ENCODE measurements around the gene MAP3K1. TPM values are rescaled to one million over a fixed set of nuclear protein-coding genes. Genes with fewer than 3 reads are reported as not detected.

The MAP3K1 gene
- total RNA-seq, 1 experiment from 2014 or later: 8.5 TPM

DNA sequence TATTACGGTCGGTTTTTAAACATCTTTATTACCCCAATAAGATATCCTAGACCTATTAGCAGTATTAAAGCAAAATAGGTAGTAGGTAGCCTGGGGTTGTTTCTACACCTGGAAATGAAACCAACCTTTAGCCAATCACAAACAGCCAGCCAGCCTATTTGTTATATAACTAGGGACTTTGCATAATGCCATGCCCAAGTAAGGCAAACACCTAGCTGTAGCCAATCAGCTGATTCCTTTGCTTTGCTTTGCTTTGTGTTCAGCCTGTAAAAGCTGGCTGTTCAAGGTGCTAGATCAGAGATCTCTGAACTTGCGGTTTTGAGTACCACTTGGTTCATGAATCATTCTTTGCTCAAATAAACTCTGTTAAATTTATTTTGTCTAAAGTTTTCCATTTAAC lies 47.6 kb downstream of the MAP3K1 start:
- TF ChIP-seq EGR1 (IDR thresholded peaks at IDR 0.05; ENCODE audit: low read depth) (no peak), TCF7L2 (IDR thresholded peaks at IDR 0.05; ENCODE audit: borderline replicate concordance, extremely low read depth, insufficient read depth, insufficient read length) (no peak), ELF1 (IDR thresholded peaks at IDR 0.05; ENCODE audit: borderline replicate concordance, low read depth) (no peak)
- TF ChIP-seq, protein P1, sequence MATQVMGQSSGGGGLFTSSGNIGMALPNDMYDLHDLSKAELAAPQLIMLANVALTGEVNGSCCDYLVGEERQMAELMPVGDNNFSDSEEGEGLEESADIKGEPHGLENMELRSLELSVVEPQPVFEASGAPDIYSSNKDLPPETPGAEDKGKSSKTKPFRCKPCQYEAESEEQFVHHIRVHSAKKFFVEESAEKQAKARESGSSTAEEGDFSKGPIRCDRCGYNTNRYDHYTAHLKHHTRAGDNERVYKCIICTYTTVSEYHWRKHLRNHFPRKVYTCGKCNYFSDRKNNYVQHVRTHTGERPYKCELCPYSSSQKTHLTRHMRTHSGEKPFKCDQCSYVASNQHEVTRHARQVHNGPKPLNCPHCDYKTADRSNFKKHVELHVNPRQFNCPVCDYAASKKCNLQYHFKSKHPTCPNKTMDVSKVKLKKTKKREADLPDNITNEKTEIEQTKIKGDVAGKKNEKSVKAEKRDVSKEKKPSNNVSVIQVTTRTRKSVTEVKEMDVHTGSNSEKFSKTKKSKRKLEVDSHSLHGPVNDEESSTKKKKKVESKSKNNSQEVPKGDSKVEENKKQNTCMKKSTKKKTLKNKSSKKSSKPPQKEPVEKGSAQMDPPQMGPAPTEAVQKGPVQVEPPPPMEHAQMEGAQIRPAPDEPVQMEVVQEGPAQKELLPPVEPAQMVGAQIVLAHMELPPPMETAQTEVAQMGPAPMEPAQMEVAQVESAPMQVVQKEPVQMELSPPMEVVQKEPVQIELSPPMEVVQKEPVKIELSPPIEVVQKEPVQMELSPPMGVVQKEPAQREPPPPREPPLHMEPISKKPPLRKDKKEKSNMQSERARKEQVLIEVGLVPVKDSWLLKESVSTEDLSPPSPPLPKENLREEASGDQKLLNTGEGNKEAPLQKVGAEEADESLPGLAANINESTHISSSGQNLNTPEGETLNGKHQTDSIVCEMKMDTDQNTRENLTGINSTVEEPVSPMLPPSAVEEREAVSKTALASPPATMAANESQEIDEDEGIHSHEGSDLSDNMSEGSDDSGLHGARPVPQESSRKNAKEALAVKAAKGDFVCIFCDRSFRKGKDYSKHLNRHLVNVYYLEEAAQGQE (IDR thresholded peaks at IDR 0.05; ENCODE audit: low read depth): no peak
- DNase-seq (ENCODE audit: low read depth, low spot score) (no peak), ATAC-seq (no peak)
- intact Hi-C loops (cut with micrococcal nuclease): no loop called here
- Histone ChIP-seq H3K4me1 (ENCODE audit: control insufficient read depth in 1 of 2, insufficient read depth in 2 of 2, low read length in 2 of 2) (no peaks in the 10 kb centered on the region), H3K4me3 (replicated peaks in 1 of 2; ENCODE audit: low read depth in 1 of 2, low read length in 2 of 2) (no peak overlapping the region), H3K4me2 (ENCODE audit: low read length) (no peak overlapping the region), H3K27me3 (ENCODE audit: insufficient read depth, low read length) (no peaks in the 10 kb centered on the region), H3K9ac (ENCODE audit: low read length) (no peak overlapping the region), H3K36me3 (ENCODE audit: control insufficient read depth in 1 of 2, insufficient read depth in 2 of 2, low read length in 2 of 2) (0 out of 4 replicates have a peak, but pooled peaks cover 0 to 4% of the 10 kb centered on the region in 2 experiments), H3K9me2 (ENCODE audit: insufficient read depth) (no peaks in the 10 kb centered on the region), H3K9me3 (ENCODE audit: control insufficient read depth in 1 of 2, insufficient read depth in 1 of 2, low read depth in 1 of 2, low read length in 2 of 2) (no peaks in the 10 kb centered on the region), H3K27ac (ENCODE audit: low read depth, low read length) (no peak overlapping the region), H2AFZ (ENCODE audit: low read depth, low read length, poor library complexity, severe bottlenecking) (no peak overlapping the region), H4K20me1 (ENCODE audit: insufficient read depth) (no peaks in the 10 kb centered on the region; the same call in 1 of the 2 replicates), H3K79me2 (ENCODE audit: insufficient read depth, low read length) (no peaks in the 10 kb centered on the region)
- RAD21 ChIA-PET (ENCODE audit: low non-redundant PET in 1 of 2, low total read pairs in 2 of 2, uncharacterized antibody in 2 of 2, unreplicated experiment in 2 of 2): no interaction called here
- POLR2A ChIA-PET: no interaction called here
- CTCF ChIA-PET: no interaction called here
- no TSS peak for BruUV-seq (replicated peaks)

DNA sequence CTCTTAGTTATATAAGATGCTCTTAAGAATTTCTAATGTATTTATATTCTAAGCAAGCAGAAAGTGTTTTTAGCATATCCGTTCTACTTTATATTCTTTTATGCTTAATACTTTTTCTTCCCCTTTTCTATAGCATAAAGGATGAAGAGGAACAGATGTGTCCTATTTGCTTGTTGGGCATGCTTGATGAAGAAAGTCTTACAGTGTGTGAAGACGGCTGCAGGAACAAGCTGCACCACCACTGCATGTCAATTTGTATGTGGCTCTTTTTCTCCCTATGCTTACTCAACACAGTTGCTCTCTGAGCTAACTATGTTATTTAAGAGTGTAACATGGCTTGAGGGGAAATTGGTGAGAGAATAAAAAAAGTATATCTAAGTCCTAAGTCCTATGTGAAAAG lies 56.4 kb downstream of the MAP3K1 start:
- Histone ChIP-seq H3K4me2 (ENCODE audit: low read length) (no peak overlapping the region), H3K79me2 (ENCODE audit: insufficient read depth, low read length) (no peaks in the 10 kb centered on the region), H3K9me3 (ENCODE audit: control insufficient read depth in 1 of 2, insufficient read depth in 1 of 2, low read depth in 1 of 2, low read length in 2 of 2) (no peaks in the 10 kb centered on the region), H3K9ac (ENCODE audit: low read length) (no peak overlapping the region), H3K4me3 (replicated peaks in 1 of 2; ENCODE audit: low read depth in 1 of 2, low read length in 2 of 2) (no peak overlapping the region), H3K27me3 (ENCODE audit: insufficient read depth, low read length) (no peaks in the 10 kb centered on the region), H4K20me1 (ENCODE audit: insufficient read depth) (no peaks in the 10 kb centered on the region), H3K36me3 (ENCODE audit: control insufficient read depth in 1 of 2, insufficient read depth in 2 of 2, low read length in 2 of 2) (peaks cover 8 to 12% of the 10 kb centered on the region in 2 experiments; a peak in 2 of 4 replicates), H3K27ac (ENCODE audit: low read depth, low read length) (no peak overlapping the region), H3K4me1 (ENCODE audit: control insufficient read depth in 1 of 2, insufficient read depth in 2 of 2, low read length in 2 of 2) (no peaks in the 10 kb centered on the region), H3K9me2 (ENCODE audit: insufficient read depth) (no peaks in the 10 kb centered on the region), H2AFZ (ENCODE audit: low read depth, low read length, poor library complexity, severe bottlenecking) (no peak overlapping the region)
- TF ChIP-seq, protein P2, sequence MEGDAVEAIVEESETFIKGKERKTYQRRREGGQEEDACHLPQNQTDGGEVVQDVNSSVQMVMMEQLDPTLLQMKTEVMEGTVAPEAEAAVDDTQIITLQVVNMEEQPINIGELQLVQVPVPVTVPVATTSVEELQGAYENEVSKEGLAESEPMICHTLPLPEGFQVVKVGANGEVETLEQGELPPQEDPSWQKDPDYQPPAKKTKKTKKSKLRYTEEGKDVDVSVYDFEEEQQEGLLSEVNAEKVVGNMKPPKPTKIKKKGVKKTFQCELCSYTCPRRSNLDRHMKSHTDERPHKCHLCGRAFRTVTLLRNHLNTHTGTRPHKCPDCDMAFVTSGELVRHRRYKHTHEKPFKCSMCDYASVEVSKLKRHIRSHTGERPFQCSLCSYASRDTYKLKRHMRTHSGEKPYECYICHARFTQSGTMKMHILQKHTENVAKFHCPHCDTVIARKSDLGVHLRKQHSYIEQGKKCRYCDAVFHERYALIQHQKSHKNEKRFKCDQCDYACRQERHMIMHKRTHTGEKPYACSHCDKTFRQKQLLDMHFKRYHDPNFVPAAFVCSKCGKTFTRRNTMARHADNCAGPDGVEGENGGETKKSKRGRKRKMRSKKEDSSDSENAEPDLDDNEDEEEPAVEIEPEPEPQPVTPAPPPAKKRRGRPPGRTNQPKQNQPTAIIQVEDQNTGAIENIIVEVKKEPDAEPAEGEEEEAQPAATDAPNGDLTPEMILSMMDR (IDR thresholded peaks at IDR 0.05 in 2 of 3, conservative IDR thresholded peaks at IDR 0.05 in 1 of 3; ENCODE audit: borderline replicate concordance in 1 of 3, insufficient read depth in 1 of 3, low read depth in 2 of 3, low read length in 2 of 3): no peak
- TF ChIP-seq RAD21 (IDR thresholded peaks at IDR 0.05; ENCODE audit: low read depth) (no peak), SRF (IDR thresholded peaks at IDR 0.05; ENCODE audit: low read depth) (no peak)
- RAD21 ChIA-PET (ENCODE audit: low non-redundant PET in 1 of 2, low total read pairs in 2 of 2, uncharacterized antibody in 2 of 2, unreplicated experiment in 2 of 2): no interaction called here
- intact Hi-C loops (cut with micrococcal nuclease): no loop called here
- BruUV-seq (replicated peaks): no TSS peak
- ATAC-seq (no peak), DNase-seq (ENCODE audit: low read depth, low spot score) (no peak)
- POLR2A ChIA-PET: no interaction called here
- CTCF ChIA-PET: no interaction called here
